Measurements from ENCODE around the gene TBX1.

DNA sequence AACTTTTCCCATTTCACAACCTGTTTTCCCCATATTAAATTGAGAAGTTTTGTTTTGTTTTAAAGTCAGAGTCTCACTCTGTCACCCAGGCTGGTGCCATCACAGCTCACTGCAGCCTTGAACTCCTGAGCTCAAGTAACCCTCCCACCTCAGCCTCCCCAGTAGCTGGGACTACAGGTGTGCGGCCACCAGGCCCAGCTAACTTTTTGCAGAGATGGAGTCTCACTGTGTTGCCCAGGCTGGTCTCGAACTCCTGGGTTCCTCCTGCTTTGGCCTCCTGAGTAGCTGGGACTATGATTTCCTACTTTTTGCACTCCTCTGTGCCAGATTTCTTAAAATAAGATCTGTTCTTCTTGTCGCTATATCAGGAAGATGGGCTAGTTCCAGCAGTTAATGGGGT lies 49.2 kb downstream of the TBX1 start:
- TF ChIP-seq STAT3 (IDR thresholded peaks at IDR 0.05; ENCODE audit: low read depth, low read length) (no peak), RAD21 (IDR thresholded peaks at IDR 0.05; ENCODE audit: insufficient read depth, low read depth, low read length) (no peak), KDM1A (IDR thresholded peaks at IDR 0.05; ENCODE audit: borderline replicate concordance) (no peak), NFYB (IDR thresholded peaks at IDR 0.05; ENCODE audit: insufficient read depth, low read depth, low read length) (no peak)
- TF ChIP-seq, protein P1, sequence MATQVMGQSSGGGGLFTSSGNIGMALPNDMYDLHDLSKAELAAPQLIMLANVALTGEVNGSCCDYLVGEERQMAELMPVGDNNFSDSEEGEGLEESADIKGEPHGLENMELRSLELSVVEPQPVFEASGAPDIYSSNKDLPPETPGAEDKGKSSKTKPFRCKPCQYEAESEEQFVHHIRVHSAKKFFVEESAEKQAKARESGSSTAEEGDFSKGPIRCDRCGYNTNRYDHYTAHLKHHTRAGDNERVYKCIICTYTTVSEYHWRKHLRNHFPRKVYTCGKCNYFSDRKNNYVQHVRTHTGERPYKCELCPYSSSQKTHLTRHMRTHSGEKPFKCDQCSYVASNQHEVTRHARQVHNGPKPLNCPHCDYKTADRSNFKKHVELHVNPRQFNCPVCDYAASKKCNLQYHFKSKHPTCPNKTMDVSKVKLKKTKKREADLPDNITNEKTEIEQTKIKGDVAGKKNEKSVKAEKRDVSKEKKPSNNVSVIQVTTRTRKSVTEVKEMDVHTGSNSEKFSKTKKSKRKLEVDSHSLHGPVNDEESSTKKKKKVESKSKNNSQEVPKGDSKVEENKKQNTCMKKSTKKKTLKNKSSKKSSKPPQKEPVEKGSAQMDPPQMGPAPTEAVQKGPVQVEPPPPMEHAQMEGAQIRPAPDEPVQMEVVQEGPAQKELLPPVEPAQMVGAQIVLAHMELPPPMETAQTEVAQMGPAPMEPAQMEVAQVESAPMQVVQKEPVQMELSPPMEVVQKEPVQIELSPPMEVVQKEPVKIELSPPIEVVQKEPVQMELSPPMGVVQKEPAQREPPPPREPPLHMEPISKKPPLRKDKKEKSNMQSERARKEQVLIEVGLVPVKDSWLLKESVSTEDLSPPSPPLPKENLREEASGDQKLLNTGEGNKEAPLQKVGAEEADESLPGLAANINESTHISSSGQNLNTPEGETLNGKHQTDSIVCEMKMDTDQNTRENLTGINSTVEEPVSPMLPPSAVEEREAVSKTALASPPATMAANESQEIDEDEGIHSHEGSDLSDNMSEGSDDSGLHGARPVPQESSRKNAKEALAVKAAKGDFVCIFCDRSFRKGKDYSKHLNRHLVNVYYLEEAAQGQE (IDR thresholded peaks at IDR 0.05; ENCODE audit: low read depth, low read length) = no peak
